ENCODE results near the gene WNT4.
"Not testable (repeated sequence)": the region's sequence is repeated elsewhere in the genome, so short reads cannot be mapped to it uniquely, and the experiment has no call there.

Gene WNT4

GRCh38 chr1:22096463-22096862, 46.4 kb downstream of the WNT4 start:
- no peak overlapping the region for H3K27ac ChIP-seq
- no peak for TF ChIP-seq CTCF (conservative IDR thresholded peaks at IDR 0.05)

DNA sequence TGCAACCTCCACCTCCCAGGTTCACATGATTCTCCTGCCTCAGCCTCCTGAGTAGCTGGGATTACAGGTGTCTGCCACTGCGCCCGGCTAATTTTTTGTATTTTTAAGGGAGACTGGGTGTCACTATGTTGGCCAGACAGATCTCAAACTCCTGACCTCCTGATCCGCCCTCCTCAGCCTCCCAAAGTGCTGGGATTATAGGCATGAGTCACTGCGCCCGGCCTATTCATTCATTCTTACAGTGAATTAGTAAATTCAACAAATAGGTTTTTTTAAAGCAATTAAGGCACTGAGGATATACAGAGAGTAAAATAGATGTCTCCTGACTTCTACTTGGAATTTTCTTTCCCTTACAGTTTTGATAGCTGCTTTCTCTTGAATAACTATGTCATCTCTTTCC, 46.9 kb downstream of the WNT4 start:
- no peak overlapping the region for H3K27ac ChIP-seq
- TF ChIP-seq CTCF (conservative IDR thresholded peaks at IDR 0.05), result no peak

DNA sequence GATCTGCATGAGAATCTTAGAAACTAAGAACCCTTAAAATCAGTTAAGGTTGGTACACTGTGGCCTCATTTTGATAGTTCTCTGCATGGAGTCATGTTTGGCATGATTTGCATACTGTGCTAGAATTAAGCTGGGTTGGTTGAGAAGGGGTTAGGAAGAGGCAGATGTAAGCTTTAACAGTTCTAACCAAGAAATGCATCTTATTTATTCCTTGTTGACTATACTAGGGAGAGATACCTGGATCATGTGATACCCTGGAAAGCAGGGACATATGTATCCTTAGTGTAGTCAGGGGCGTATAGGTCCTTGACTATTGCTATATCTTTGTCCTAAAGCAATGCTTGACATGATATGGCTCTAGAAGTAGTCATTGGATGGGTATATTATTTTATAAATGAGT, 49.4 kb downstream of the WNT4 start:
- no peak overlapping the region for H3K27ac ChIP-seq
- no peak for TF ChIP-seq CTCF (conservative IDR thresholded peaks at IDR 0.05)

DNA sequence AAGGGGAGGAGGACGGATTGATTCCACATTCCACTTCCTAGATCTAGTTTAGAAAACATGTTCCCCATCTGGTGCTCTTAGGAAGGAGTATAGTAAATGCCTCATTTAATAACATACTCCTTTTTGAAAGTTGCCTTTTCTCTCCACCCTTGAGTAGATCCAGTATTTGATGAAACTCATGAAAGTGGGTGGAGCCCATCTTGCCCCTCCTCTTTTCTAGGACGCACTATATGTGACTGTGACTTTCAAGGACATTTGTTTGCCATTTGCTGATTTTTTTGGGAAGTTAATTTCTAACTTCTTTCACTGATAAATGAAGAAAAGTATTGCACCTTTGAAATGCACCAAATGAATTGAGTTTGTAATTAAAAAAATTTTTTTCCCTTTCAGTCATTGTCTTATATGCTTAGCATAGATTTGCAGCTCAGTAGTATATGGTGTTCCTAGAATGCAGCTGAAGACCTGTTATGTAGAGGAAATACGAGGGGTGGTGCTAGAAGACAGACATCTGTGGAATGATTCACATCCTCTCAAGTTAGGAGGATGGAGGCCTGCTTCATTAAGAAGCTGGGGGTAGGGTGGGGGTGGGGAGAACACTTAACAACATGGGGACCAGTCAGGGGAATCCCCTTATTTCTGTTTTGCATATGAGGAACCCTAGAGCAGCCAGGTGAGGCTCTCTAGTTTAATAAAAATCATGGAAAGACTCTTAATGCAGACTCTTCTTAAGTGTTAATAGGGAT, 50.7 kb downstream of the WNT4 start:
- H3K27ac ChIP-seq, result not testable (repeated sequence)

- no peak for TF ChIP-seq CTCF (conservative IDR thresholded peaks at IDR 0.05)
- no peak overlapping the region for H3K27ac ChIP-seq
These were observed 52.0 kb downstream of the WNT4 start for GRCh38 chr1:22090867-22091266.

- no peak for TF ChIP-seq CTCF (conservative IDR thresholded peaks at IDR 0.05)
- H3K27ac ChIP-seq, result no peak overlapping the region
These were observed 53.1 kb downstream of the WNT4 start for GRCh38 chr1:22089787-22090186.

- no peak overlapping the region for H3K27ac ChIP-seq
These were observed 53.7 kb downstream of the WNT4 start for GRCh38 chr1:22089134-22089571.

More at GRCh38 chr1:22089134-22089571, 53.7 kb downstream of the WNT4 start:
- TF ChIP-seq CTCF (conservative IDR thresholded peaks at IDR 0.05), result no peak

Data from VCaP (cell line).